Measurements from ENCODE around the gene F8A1.
A peak's percentile ranks its signal among the peaks of the same experiment; 100 is the strongest.
"Not testable (repeated sequence)": the region's sequence is repeated elsewhere in the genome, so short reads cannot be mapped to it uniquely, and the experiment has no call there.

F8A1 gene

DNA sequence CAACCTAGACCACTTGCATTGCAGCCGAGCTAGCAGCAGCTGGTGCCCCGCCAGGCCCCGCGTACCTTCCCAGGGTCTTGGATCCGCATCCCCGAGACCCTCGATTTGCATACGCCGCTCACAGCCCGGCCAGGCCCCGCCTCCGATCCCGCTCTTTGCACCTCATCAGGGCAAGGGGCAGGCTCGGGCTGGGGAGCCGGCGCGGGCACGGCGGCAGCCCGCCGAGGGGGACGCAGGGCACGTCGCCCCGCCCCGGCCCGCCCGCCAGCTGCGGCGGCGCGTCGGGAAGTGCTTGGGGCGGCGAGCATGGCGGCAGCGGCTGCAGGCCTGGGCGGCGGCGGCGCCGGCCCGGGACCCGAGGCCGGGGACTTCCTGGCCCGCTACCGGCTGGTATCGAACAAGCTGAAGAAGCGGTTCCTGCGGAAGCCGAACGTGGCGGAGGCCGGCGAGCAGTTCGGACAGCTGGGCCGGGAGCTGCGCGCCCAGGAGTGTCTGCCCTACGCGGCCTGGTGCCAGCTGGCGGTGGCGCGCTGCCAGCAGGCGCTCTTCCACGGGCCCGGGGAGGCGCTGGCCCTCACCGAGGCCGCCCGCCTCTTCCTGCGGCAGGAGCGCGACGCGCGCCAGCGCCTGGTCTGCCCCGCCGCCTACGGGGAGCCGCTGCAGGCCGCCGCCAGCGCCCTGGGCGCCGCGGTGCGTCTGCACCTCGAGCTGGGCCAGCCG is at the start of gene F8A1:
TSS of gene F8A1 (plus strand) at position 287 of the 720 bp plus-strand sequence. CDS start at position 307, 20 bp downstream.
- DNase-seq (ENCODE audit: low spot score) = not testable (repeated sequence)

DNA sequence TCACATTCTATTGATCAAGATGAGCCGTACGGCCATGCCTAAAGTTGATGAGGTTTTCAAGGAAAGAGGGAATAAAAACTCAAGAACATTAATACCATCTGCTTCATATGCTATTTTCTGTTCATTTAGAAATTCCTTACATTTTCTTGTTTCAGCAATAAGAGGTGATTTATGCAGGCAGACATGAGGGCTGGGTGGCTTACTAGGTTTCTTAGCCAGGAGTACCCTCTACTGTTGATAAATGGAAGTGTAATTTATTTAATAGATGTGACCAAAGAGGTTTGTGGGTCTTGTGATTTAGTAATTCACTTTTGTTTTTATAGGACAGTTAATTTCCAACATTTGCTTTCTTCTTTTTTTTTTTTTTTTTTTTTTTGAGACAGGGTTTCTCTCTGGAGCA is 45.3 kb upstream of the F8A1 start:
- peak; percentile 78 for DNase-seq (ENCODE audit: low spot score)

DNA sequence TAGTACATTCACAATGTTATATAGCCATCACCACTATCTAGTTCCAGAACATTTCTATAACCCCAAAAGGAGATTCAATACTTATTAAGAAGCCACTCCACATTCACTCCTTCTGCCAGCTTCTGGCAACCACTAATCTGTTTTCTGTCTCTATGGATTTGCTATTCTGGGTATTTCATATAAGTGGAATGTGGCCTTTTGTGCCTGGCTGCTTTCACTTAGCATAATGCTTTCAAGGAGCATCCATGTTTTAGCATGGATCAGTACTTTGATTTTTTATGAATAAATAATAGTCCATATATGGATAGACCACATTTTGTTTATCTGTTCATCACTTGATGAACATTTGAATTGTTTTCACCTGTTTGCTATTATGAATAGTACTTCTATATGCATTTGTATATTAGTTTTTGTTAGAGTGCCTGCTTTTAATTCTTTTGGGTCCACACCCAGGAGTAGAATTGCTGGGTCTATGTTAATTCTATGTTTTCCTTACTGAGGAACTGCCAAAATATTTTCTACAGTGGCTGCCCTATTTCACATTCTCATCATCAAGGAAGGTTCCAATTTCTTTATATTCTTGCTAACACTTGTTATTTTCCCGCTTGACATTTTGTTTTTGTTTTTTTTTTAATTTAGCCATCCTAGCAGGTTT is 35.1 kb upstream of the F8A1 start:
- DNase-seq (ENCODE audit: low spot score) = no peak

DNA sequence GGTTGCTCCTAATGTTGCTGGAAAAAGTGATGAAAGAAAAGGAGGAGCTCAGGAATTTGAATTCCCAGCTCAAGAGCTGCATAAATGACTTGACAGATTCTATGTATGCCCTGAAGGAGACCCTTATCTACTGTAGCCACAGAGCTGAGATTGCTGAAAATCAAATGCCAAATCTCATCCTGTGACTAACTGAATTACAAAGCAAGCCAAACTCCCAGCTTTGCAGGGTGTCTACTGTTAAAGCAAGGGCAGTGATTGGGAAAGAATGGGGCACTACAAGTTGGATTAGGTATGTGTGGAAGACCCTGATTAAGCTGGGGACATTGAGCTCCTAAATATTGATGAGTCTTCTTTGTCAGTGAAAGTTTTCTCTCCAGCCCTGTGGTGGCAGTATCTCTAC is 30.9 kb upstream of the F8A1 start:
- no peak for DNase-seq (ENCODE audit: low spot score)

DNA sequence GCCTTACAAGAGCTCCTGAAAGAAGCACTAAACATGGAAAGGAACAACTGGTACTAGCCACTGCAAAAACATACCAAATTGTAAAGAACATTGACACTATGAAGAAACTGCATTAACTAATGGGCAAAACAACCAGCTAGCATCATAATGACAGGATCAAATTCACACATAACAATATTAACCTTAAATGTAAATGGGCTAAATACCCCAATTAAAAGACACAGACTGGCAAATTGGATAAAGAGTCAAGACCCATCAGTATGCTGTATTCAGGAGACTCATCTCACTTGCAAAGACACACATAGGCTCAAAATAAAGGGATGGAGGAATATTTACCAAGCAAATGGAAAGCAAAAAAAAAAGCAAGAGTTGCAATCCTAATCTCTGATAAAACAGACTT is 17.6 kb upstream of the F8A1 start:
- DNase-seq (ENCODE audit: low spot score) = not testable (repeated sequence)

DNA sequence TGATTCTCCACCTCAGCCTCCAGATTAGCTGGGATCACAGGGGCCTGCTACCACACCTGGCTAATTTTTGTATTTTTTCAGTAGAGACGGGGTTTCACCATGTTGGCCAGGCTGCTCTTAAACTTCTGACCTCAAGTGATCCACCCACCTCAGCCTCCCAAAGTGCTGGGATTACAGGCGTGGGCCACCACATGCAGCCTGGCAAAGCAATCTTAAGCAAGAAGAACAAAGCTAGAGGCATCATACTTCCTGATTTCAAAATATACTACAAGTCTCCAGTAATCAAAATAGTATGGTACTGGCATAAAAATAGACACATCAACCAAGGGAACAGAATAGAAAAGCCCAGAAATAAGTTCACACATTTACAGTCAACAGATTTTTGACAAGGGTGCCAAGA is 12.8 kb upstream of the F8A1 start:
- DNase-seq (ENCODE audit: low spot score) = no peak

DNA sequence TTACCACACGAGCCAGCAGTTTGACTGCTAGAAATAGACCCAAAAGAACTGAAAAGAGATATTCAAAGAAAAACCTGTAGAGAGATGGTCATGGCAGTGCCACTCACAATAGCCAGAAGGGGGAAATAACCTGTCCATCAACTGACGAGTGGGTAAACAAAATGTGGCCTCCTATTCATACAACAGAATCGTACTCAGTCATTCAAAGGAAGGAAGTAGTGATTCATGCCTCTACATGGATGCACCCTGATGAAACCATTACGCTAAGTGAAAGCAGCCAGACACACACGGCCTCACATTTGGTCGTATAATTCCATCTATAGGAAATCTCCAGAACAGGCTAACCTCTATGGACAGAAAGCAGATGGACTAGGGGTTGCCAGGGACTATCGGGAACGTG is 2.1 kb upstream of the F8A1 start:
- DNase-seq (ENCODE audit: low spot score) = not testable (repeated sequence)

DNA sequence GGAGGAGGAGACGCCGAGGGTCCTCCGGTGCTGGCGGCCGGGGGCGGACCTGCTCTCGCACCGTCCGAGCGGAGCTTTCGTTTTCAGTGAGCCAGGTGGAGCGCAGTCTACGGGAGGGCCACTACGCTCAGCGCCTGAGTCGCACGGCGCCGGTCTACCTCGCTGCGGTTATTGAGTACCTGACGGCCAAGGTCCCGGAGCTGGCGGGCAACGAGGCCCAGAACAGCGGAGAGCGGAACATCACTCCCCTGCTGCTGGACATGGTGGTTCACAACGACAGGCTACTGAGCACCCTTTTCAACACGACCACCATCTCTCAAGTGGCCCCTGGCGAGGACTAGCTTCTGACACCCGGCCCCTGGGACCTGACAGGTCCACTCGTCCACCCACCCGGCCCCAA is 1.1 kb upstream of the F8A1 start:
- DNase-seq (ENCODE audit: low spot score) = not testable (repeated sequence)

DNA sequence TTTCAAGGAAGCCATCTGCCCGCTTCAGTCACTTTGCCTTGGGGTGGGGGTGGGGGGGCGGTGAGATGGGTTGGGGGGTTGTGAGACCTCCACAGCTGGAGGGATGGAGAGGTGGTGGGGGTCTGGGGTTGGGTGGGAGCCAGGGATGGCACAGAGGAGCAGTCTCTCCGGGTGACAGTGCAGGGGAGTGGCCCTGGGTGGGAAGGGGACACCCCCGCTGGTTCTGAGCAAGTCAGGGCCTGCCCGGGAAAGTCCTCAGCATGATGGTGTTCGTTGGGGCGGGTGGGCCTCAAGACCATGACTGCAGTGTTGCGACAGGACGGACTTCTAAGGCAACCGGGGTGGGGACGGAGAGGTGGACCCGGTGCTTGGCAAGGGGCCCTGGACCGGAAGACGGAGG is 606 bp upstream of the F8A1 start:
- DNase-seq (ENCODE audit: low spot score) = not testable (repeated sequence)

DNA sequence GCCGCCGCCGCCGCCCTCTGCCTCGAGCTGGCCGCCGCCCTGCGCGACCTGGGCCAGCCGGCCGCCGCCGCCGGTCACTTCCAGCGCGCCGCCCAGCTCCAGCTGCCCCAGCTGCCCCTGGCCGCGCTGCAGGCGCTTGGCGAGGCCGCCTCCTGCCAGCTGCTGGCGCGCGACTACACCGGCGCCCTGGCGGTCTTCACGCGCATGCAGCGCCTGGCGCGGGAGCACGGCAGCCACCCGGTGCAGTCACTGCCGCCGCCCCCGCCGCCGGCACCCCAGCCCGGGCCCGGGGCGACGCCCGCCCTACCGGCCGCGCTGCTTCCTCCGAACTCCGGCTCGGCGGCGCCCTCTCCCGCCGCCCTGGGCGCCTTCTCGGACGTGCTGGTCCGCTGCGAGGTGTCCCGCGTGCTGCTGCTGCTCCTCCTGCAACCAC is 650 bp downstream of the F8A1 start:
- DNase-seq (ENCODE audit: low spot score) = not testable (repeated sequence)

DNA sequence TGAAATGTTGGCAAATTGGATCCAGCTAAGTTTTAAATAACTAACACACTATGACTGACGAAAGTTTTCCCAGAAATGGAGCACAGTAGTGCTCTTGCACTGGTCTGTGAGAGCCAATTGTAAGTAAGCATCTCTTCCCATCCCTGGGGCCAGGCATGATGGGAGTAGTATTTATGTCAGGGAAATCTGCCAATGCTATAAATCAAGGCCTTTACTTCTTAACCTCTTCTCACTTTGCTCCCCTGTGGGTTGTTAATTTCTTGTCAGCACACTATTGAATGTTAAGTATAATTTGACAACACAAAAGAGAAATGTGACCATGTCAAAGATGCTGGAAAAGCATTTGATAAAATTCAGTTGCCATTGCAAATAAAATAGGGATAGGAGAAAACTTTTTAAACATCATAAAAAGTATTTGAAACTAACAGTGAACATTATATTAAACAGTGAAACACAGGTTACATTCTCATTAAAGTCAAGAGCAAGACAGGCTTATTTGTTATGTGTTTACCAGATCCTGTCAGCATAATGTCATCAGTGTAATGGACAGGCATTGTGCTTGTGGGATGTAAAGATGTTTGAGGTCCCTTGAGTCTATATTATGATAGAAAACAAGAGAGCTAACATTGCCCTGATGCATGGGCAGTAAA is 5.0 kb downstream of the F8A1 start:
- DNase-seq (ENCODE audit: low spot score) = no peak

DNA sequence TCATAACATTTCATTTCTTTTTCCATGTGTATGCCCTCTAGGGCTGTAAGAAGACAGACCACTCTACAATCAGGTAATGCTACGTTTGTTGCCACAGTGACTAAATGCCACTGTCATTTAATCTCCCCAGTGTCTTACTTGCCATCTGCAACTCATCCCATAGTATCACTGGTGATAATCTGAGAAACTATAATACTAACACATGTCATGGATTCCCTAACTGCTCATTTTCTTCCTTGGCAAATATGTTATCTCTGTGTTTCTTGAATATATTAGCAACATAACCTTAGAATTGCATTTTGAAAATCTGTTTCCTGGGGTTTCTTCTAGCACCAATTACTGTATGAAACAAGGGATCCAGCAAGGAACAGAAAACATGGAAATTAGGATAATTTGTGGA is 6.1 kb downstream of the F8A1 start:
- DNase-seq (ENCODE audit: low spot score) = no peak

DNA sequence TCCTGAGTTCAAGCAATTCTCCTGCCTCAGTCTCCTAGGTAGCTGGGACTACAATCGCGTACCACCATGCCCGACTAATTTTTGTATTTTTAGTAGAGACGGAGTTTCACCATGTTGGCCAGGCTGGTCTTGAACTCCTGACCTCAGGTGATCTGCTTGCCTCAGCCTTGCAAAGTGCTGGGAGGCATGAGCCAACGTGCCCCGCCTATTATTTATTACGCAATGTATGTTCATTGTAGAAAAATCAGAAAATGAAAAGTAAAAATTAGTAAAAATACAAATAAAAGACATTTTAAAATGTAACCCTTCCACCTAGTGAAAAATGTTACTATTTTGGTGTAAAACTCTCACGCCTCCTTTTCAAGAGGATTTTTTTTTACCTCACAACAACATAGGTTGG is 14.2 kb downstream of the F8A1 start:
- DNase-seq (ENCODE audit: low spot score) = no peak

DNA sequence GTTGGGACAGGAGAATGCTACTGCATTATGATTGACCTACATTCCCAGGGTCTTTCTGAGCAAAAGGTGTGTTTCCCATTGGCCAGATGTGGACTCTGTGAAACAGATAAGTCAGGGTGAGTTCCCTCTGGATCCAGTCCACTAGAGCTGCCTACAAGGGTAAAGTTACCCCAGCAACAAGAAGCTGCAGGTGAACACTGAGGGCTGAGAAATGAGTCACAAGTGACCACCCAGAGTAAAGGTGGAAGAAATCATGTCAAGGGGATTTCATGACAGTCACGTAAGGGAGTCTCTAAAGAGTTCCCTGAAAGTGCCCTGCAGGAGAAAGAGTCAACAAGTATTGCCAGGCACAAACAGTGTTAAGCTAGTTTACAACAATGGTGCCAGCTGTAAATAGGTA is 16.3 kb downstream of the F8A1 start:
- DNase-seq (ENCODE audit: low spot score) = no peak

DNA sequence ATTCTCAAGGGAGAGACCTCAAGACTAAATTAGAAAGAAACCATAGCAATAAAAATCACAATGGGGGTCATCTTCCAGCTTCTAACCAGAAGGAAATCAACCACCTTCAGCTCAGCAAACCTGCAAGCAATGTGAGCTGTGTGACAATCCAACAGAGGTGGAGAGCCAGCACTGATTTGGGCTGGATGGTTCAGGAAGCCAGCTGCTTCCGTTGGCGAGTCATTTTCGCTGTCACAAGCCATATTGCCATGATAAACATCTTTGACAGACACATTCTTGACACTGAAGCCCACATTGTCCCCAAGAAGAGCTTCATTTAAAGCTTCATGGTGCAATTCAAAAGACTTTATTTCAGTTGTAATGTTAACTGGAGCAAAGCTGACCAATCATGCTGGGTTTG is 22.7 kb downstream of the F8A1 start:
- no peak for DNase-seq (ENCODE audit: low spot score)

DNA sequence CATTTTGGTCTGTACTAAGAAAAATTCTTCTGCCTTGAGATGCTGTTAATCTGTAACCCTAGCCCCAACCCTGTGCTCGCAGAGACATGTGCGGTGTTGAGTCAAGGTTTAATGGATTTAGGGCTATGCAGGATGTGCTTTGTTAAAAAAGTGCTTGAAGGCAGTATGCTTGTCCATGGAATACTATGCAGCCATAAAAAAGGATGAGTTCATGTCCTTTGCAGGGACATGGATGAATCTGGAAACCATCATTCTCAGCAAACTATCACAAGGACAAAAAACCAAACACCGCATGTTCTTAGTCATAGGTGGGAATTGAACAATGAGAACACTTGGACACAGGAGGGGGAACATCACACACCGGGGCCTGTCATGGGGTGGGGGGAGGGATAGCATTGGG is 23.9 kb downstream of the F8A1 start:
- not testable (repeated sequence) for DNase-seq (ENCODE audit: low spot score)

DNA sequence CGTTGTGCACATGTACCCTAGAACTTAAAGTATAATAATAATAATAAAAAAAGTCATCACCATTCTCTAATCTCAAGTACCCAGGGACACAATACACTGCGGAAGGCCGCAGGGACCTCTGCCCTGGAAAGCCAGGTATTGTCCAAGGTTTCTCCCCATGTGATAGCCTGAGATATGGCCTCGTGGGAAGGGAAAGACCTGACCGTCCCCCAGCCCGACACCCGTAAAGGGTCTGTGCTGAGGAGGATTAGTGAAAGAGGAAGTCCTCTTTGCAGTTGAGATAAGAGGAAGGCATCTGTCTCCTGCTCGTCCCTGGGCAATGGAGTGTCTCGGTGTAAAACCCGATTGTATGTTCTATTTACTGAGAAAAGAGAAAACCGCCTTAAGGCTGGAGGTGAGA is 24.4 kb downstream of the F8A1 start:
- DNase-seq (ENCODE audit: low spot score) = not testable (repeated sequence)

DNA sequence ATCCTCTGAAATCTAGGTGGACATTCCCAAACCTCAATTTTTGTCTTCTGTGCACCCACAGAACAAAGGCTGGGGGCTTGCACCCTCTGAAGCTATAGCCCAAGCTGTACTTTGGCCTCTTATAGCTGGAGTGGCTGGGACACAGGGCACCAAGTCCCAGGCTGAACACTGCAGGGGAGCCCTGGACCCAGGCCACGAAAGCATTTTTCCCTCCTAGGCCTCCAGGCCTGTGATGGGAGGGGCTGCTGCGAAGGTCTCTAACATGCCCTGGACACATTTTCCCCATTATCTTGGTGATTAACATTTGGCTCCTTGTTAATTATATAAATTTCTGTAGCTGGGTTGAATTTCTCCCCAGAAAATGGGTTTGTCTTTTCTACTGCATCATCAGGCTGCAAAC is 27.9 kb downstream of the F8A1 start:
- no peak for DNase-seq (ENCODE audit: low spot score)

DNA sequence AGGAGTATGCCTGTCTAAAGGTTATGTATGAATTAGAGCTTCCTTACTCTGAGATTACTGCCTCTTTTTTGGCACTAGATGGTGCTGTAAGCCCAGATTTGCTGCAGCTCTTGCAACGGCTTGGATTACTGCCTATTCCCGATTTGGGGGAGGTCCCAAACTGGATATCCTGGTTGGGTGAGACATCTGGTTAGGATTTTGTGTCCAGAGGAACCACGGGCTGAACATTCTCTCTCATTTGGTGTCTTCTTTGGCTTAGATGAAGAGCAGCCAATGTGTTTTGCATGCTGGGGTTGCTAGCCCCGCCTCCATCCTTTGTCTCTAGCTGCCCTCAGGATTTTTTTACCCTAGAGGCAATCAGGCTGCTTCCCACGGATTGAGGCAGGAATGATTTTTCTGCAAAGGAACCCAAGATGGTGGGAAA is 31.9 kb downstream of the F8A1 start:
- DNase-seq (ENCODE audit: low spot score) = peak; percentile 28

DNA sequence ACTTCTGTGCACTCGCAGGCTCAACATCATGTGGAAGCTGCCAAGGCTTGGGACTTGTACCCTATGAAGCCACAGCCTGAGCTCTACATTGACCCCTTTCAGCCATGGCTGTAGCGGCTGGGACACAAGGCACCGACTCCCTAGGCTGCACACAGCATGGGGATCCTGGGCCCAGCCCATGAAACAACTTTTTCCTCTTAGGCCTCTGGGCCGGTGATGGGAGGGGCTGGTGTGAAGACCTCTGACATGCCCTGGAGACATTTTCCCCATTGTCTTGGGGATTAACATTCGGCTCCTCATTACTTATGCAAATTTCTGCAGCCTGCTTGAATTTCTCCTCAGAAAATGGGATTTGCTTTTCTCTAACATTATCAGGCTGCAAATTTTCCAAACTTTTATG is 38.6 kb downstream of the F8A1 start:
- DNase-seq (ENCODE audit: low spot score) = not testable (repeated sequence)

Measured in hematopoietic multipotent progenitor cell treated with erythropoietin and hydrocortisone succinate and interleukin-3 and kit ligand, for 17 days (in vitro differentiated cells).